ENCODE results near the gene GOLGA2. TPM values are rescaled to one million over a fixed set of nuclear protein-coding genes. Genes with fewer than 3 reads are reported as not detected.

GOLGA2 gene
- total RNA-seq, 1 experiment from 2014 or later: 51.0 TPM

GRCh38 chr9:128253140-128253990, 22.4 kb downstream of the GOLGA2 start:
- no peak overlapping the region for H4K8ac ChIP-seq (replicated peaks; ENCODE audit: insufficient read length, low read depth, low read length)
- no peak overlapping the region for H4K5ac ChIP-seq (ENCODE audit: insufficient read length, low read depth, low read length)
- 0 out of 5 replicates have a peak overlapping the region, but pooled peaks of 1 of the 2 experiments have one; percentile 8 for H3K4me3 Mint-ChIP-seq
- H3T11ph ChIP-seq (ENCODE audit: low read length): no peak overlapping the region
- H3K27ac ChIP-seq (ENCODE audit: insufficient read length, low read depth, low read length): no peak overlapping the region
- H3K27me3 Mint-ChIP-seq (ENCODE audit: low read depth): peaks cover 6% of the 10 kb centered on the region
- DNase-seq: no peak
- no peaks in the 10 kb centered on the region for H3K79me1 ChIP-seq (ENCODE audit: insufficient read depth, low read depth, low read length, poor library complexity, severe bottlenecking)
- TF ChIP-seq, protein P1, sequence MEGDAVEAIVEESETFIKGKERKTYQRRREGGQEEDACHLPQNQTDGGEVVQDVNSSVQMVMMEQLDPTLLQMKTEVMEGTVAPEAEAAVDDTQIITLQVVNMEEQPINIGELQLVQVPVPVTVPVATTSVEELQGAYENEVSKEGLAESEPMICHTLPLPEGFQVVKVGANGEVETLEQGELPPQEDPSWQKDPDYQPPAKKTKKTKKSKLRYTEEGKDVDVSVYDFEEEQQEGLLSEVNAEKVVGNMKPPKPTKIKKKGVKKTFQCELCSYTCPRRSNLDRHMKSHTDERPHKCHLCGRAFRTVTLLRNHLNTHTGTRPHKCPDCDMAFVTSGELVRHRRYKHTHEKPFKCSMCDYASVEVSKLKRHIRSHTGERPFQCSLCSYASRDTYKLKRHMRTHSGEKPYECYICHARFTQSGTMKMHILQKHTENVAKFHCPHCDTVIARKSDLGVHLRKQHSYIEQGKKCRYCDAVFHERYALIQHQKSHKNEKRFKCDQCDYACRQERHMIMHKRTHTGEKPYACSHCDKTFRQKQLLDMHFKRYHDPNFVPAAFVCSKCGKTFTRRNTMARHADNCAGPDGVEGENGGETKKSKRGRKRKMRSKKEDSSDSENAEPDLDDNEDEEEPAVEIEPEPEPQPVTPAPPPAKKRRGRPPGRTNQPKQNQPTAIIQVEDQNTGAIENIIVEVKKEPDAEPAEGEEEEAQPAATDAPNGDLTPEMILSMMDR (conservative IDR thresholded peaks at IDR 0.05): no peak
- no peak overlapping the region for H3K18ac ChIP-seq (ENCODE audit: insufficient read length, low read depth, low read length)
- no peaks in the 10 kb centered on the region; a peak in 1 of 5 replicates for H3K9me3 Mint-ChIP-seq
- H3K9ac ChIP-seq (ENCODE audit: extremely low read depth, insufficient read length, low read length): no peak overlapping the region
- no peak overlapping the region for H3K4ac ChIP-seq (ENCODE audit: low read depth, low read length)
- peak overlapping the region in 1 of 3 experiments; percentile 67; a peak in 1 of 7 replicates for H3K27ac Mint-ChIP-seq
- H2BK20ac ChIP-seq (ENCODE audit: low read depth, low read length, poor library complexity, severe bottlenecking): no peak overlapping the region
- no peaks in the 10 kb centered on the region for H3K27me3 ChIP-seq (ENCODE audit: insufficient read depth, low read length)
- H2BK120ac ChIP-seq (ENCODE audit: low read depth, low read length, poor library complexity, severe bottlenecking): no peak overlapping the region
- no peak overlapping the region for H3K4me2 ChIP-seq (ENCODE audit: insufficient read depth, insufficient read length, low read length)
- H3K14ac ChIP-seq (ENCODE audit: insufficient read depth, low read length): no peak overlapping the region
- no peak overlapping the region for H3K56ac ChIP-seq (ENCODE audit: insufficient read length, low read depth, low read length)
- no peak overlapping the region for H3K23ac ChIP-seq (ENCODE audit: insufficient read length, low read depth, low read length)
- peaks cover 16 to 38% (median 23%) of the 10 kb centered on the region in 3 experiments; a peak in 6 of 7 replicates for H3K36me3 Mint-ChIP-seq (ENCODE audit: insufficient read depth in 1 of 3, low read depth in 3 of 3)
- H2BK5ac ChIP-seq (ENCODE audit: insufficient read length, low read length): no peak overlapping the region
- H2AK5ac ChIP-seq (ENCODE audit: insufficient read length, low read length): no peak overlapping the region
- H3K23me2 ChIP-seq (ENCODE audit: insufficient read length, low read depth, low read length, poor library complexity, severe bottlenecking): peaks cover 4% of the 10 kb centered on the region
- H3K4me1 ChIP-seq (ENCODE audit: insufficient read depth, low read length): no peaks in the 10 kb centered on the region
- H2AFZ ChIP-seq (ENCODE audit: low read length): no peak overlapping the region
- no peaks in the 10 kb centered on the region for H3K9me3 ChIP-seq (ENCODE audit: control insufficient read depth, low read depth, low read length)
- H3K79me2 ChIP-seq (ENCODE audit: insufficient read depth, low read length): peaks cover 3% of the 10 kb centered on the region
- no peak overlapping the region for H2BK12ac ChIP-seq (ENCODE audit: insufficient read length, low read depth, low read length)
- peaks cover 14 to 36% of the 10 kb centered on the region in 2 experiments for H3K4me1 Mint-ChIP-seq
- H4K20me1 ChIP-seq (ENCODE audit: control insufficient read depth, insufficient read depth, insufficient read length): no peaks in the 10 kb centered on the region
- no peak overlapping the region for H2BK15ac ChIP-seq (ENCODE audit: low read depth, low read length)
- H4K91ac ChIP-seq (ENCODE audit: insufficient read length, low read depth, low read length): no peak overlapping the region
- WGBS (ENCODE audit: extremely low coverage, insufficient read length, low lambda C conversion rate): no CpG with 5 or more reads among the region's 31 CpGs
